ENCODE results near the gene C22orf15. TPM values are rescaled to one million over a fixed set of nuclear protein-coding genes. Genes with fewer than 3 reads are reported as not detected.

Gene C22orf15
- total RNA-seq, 2 donors from 2014 or later: not detected

- DNase-seq (ENCODE audit: low spot score): no peak
- Histone ChIP-seq H3K9me3 (no peaks in the 10 kb centered on the region), H3K27me3 (replicated peaks; ENCODE audit: insufficient read depth) (no peaks in the 10 kb centered on the region), H3K4me1 (ENCODE audit: control insufficient read depth in 1 of 2, low read depth in 2 of 2) (peaks cover 0 to 18% of the 10 kb centered on the region in 2 donors), H3K27ac (no peak overlapping the region), H3K4me3 (peak overlapping the region; percentile 90), H3K36me3 (no peaks in the 10 kb centered on the region)
- ATAC-seq (ENCODE audit: insufficient number of reproducible peaks, low FRiP score, low read depth): no peak
- TF ChIP-seq CTCF (IDR thresholded peaks at IDR 0.05): no peak
Measured at GRCh38 chr22:23752090-23752691, 10.6 kb upstream of the C22orf15 start.

- TF ChIP-seq CTCF (IDR thresholded peaks at IDR 0.05): no peak
- H3K4me1 ChIP-seq (ENCODE audit: control insufficient read depth in 1 of 2, low read depth in 2 of 2): peaks cover 0 to 18% of the 10 kb centered on the region in 2 donors
- H3K4me3 ChIP-seq: no peak overlapping the region
- H3K36me3 ChIP-seq: no peaks in the 10 kb centered on the region
- H3K9me3 ChIP-seq: no peaks in the 10 kb centered on the region
- ATAC-seq (ENCODE audit: insufficient number of reproducible peaks, low FRiP score, low read depth) (no peak), DNase-seq (ENCODE audit: low spot score) (no peak)
- H3K27ac ChIP-seq: no peak overlapping the region
- no peaks in the 10 kb centered on the region for H3K27me3 ChIP-seq (replicated peaks; ENCODE audit: insufficient read depth)
Measured at GRCh38 chr22:23752750-23753149, 10.0 kb upstream of the C22orf15 start.

GRCh38 chr22:23753385-23753784 is 9.4 kb upstream of the C22orf15 start:
- Histone ChIP-seq H3K27me3 (replicated peaks; ENCODE audit: insufficient read depth) (no peaks in the 10 kb centered on the region), H3K27ac (no peak overlapping the region), H3K9me3 (no peaks in the 10 kb centered on the region), H3K4me1 (ENCODE audit: control insufficient read depth in 1 of 2, low read depth in 2 of 2) (peaks cover 0 to 18% of the 10 kb centered on the region in 2 donors), H3K36me3 (no peaks in the 10 kb centered on the region), H3K4me3 (no peak overlapping the region)
- no peak for ATAC-seq (ENCODE audit: insufficient number of reproducible peaks, low FRiP score, low read depth)
- TF ChIP-seq CTCF (IDR thresholded peaks at IDR 0.05): no peak
- DNase-seq (ENCODE audit: low spot score): no peak

- no peaks in the 10 kb centered on the region for H3K36me3 ChIP-seq
- DNase-seq (ENCODE audit: low spot score) (no peak), ATAC-seq (ENCODE audit: insufficient number of reproducible peaks, low FRiP score, low read depth) (no peak)
- no peaks in the 10 kb centered on the region for H3K9me3 ChIP-seq
- TF ChIP-seq CTCF (IDR thresholded peaks at IDR 0.05): no peak
- no peak within 1 kb of the TSS for H3K27ac ChIP-seq
- H3K4me1 ChIP-seq (ENCODE audit: control insufficient read depth in 1 of 2, low read depth in 2 of 2): peaks cover 0 to 17% of the 10 kb centered on the region in 2 donors
- no peaks in the 10 kb centered on the region for H3K27me3 ChIP-seq (replicated peaks; ENCODE audit: insufficient read depth)
- H3K4me3 ChIP-seq: no peak within 1 kb of the TSS
Measured at GRCh38 chr22:23754220-23754919, 8.4 kb upstream of the C22orf15 start, which contains the start of gene VPREB3. Gene VPREB3 (minus strand): TSS chr22:23754425. CDS start chr22:23754363, 62 bp downstream.

- ATAC-seq (ENCODE audit: insufficient number of reproducible peaks, low FRiP score, low read depth) (no peak), DNase-seq (ENCODE audit: low spot score) (no peak)
- no peaks in the 10 kb centered on the region for H3K9me3 ChIP-seq
- H3K27ac ChIP-seq: no peak overlapping the region
- TF ChIP-seq CTCF (IDR thresholded peaks at IDR 0.05): no peak
- no peak overlapping the region for H3K4me3 ChIP-seq
- H3K4me1 ChIP-seq (ENCODE audit: control insufficient read depth in 1 of 2, low read depth in 2 of 2): peaks cover 0 to 10% of the 10 kb centered on the region in 2 donors
- no peaks in the 10 kb centered on the region for H3K27me3 ChIP-seq (replicated peaks; ENCODE audit: insufficient read depth)
- H3K36me3 ChIP-seq: no peaks in the 10 kb centered on the region
Measured at GRCh38 chr22:23754980-23755636, 7.7 kb upstream of the C22orf15 start.
